ENCODE measurements around the gene SUPT6H.
A peak's percentile ranks its signal among the peaks of the same experiment; 100 is the strongest.

The SUPT6H gene

DNA sequence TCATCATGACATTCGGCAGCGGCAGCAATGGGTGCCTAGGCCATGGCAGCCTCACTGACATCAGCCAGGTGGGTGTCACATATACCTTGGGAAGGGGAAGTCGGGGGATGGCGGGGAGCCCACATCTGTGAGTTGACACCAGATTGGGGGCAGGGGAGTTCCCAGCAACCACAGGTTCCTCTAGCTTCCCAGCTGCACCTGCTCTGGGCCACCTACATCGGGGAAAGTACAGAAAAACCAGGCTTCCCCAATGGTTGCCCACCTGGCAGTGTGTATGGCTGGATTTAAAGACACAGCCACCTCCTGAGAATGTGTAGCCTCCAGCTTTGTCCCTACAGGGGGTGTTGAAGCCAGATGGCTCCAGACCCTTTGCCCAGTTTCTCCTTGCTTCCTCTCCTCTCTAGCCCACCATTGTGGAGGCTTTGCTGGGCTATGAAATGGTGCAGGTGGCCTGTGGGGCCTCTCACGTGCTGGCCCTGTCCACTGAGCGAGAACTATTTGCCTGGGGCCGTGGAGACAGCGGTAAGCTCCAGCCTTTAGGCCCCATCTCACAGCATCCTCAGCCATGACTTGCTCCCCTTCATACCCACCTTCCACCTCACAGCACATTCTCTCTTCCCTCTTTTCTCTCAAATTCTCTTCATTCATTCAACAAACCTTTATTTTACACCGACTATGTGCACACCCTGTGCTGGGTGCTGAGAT lies 76.8 kb downstream of the SUPT6H start:
- DNase-seq, result peak; percentile 64 to 87

DNA sequence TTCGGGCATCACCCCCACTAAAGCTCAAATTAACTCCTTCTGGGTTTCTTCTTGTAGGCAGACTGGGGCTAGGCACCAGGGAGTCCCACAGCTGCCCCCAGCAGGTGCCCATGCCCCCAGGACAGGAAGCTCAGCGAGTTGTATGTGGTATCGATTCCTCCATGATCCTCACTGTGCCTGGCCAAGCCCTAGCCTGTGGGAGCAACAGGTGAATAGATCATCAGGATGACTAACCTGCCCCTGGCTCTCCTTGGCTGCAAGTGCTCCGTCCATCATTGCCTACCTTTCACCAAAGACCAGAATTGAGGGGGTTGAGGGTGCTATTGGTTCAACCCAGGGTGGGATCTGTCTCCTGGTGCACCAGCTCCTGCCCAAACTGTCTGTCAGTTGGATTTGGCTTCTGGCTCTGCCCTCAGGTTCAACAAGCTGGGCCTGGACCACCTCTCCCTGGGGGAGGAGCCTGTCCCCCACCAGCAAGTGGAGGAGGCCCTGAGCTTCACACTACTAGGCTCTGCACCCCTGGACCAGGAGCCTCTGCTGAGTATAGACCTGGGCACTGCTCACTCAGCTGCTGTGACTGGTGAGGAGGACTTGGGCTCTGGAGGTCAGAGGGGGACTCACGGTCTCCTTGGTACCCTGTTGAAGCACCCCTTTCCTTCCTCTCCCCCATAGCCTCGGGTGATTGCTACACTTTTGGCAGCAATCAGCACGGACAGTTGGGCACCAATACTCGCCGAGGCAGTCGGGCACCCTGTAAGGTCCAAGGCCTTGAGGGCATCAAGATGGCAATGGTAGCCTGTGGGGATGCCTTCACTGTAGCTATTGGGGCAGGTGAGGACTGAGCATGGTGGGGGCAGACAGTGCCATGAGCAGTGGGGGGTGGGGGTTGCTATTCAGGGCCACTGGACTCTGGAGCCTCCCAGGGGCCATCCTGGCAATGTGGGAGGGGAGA lies 78.7 kb downstream of the SUPT6H start:
- no peak for DNase-seq

DNA sequence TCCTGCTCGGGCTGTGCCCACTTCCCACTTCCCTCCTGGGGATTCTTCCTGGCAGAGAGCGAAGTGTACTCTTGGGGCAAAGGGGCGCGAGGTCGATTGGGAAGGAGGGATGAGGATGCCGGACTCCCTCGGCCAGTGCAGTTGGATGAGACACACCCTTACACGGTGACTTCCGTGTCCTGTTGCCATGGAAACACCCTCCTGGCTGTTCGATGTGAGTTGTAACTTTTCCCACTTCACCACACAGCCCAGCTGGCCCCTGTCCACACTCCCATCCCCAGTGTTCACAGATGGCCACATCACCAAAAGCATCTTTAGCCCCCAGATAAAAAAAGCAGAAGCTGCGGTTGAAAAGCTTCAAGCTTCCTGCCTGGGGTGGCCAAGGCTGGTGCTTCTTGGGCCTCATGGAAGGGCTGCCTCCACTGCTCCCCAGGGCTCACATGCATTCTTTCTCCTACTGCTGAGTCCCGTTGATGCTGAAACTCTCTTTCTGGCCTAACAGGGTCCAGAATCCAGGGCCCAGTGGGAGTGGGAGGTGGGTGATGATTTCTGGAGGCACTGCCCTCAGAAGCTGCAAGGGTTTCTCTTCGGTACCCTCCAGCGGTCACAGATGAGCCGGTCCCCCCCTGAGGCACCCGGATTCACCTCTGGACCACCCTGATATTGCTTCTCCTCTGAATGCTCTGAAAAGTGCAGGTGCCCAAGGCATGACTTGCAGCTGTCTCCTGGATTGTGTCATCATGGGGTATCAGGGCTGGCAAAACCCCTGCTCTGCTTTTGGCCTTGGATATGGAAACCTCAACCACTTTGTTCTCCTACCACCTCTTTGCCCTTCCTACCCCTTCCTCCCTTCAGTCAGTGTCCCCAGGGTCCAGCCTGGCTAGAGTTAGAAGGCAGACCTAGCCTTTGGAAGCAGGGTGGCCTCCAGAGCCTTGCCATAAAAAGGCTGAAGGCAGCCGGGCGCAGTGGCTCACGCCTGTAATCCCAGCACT lies 79.6 kb downstream of the SUPT6H start:
- DNase-seq, result peak in 1 of 2 donors; percentile 63

DNA sequence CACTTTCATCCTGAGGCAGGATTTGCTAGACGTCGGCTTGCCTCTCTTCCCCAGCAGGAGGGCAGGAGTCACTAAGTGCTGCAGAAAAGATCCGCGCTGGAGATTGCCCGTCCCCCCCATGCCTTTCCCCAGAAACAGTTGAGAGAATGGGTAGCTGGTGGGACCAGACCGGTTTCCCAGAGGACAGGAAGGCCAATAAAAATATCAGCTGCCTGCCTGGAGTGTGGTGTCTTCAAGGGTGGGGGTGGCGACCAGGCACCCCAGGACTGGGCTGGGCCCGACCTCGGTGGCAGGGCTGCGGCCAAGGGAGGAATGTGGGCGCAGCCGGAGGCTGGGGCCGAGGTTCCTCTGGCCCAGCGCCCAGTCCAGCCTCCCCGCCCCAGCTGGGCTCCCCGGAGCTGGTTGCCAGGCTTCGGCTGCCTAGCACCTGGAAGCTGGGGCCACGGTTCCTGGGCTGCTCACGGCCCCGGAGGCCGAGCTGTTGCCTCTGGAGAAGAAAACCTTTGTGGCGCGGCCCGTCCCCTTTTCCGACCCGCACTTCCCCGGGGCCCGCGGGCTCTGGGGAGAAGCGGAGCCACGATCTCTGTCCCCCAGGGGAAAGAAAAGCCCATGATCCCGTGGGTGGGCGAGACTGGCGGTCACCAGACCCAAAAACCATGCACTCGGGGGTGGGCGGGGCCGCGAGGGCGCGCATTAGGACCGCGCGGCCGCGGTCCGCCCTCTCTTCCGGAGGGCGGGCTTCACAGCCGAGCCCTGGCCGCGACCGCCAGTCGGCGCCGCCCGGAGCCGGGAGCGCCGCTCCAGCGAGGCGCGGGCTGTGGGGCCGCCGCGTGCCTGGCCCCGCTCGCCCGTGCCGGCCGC lies 81.5 kb downstream of the SUPT6H start, which contains the start of gene TRAF4:
Gene TRAF4, plus strand, starts transcription at position 769 of the 861 bp plus-strand sequence. CDS start 102 bp downstream, outside the sequence.
- DNase-seq, result peak; percentile 78 to 84

DNA sequence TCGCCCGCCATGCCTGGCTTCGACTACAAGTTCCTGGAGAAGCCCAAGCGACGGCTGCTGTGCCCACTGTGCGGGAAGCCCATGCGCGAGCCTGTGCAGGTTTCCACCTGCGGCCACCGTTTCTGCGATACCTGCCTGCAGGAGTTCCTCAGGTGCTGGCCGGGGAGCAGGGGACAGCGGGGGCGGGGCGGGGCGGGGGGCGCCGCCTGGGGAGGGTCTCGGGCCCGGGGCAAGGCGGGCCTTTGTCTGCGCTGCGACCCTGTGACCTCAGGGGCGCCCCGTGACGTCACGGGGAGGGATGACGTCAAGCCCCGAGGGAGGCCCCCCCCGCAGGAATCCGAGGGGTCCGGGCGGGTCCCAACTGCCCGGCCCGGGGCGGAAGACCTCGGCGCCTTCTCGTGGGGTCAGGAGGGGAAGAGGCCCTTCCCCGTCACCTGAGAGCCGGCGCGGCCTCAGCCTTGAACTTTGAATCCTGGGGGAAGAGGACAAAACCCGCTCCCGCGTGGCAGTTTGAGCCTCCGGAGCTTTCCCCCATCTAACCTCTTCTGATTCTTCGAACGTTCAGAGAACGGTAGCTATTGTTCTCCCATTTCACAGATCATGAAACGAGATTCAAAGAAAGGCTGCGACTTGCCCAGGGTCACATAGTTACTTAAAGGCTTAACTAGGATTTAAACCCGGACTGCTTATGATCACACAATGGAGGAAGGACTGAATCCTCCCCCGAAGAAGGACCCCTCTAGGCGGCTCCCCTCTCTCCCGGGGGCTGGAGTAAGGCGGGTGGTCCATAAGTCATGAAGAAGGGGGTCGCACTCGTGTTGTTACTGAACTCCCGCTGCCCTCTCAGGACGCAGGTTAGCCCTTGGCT lies 82.3 kb downstream of the SUPT6H start:
- DNase-seq, result peak; percentile 77 to 79

DNA sequence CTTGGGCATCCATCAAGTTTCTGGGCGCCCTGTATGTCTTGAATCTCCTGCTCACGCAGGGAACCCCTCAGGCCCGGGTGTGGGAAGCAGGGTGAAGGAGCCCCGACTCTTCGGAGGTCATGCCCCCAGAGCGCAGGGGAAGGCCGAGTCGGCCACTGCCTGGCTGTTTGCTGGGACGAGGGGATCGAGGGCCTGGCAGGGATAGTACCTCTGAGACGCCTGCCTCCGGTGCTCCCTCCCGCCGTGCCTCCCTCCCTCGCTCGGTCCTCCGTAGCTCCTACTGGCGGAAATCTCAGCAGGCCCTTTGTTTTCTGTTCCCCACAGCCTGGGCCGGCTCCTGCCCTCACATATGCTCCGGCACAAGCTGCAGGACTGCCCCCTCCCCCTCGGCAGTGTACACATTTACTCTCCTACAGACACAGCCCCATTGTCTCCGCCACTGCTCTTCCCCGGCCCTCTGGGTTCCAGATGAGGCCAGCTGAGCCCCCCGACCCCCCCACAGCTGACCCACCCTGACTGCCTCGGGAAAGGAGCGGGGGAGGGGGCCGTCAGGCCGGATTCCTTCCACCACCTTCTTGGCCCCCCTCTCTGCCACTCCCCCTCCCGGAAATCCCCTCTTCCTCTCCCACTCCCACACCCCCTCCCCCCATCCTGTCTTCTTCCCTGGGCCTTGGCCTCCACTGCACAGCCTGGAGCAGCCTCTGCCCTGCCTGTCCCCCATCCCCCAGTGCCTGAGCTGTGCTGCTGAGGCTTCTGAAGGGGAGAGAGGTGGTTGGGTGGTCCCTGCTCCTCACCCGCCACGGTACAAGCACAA lies 83.2 kb downstream of the SUPT6H start:
- peak; percentile 36 to 43 for DNase-seq

DNA sequence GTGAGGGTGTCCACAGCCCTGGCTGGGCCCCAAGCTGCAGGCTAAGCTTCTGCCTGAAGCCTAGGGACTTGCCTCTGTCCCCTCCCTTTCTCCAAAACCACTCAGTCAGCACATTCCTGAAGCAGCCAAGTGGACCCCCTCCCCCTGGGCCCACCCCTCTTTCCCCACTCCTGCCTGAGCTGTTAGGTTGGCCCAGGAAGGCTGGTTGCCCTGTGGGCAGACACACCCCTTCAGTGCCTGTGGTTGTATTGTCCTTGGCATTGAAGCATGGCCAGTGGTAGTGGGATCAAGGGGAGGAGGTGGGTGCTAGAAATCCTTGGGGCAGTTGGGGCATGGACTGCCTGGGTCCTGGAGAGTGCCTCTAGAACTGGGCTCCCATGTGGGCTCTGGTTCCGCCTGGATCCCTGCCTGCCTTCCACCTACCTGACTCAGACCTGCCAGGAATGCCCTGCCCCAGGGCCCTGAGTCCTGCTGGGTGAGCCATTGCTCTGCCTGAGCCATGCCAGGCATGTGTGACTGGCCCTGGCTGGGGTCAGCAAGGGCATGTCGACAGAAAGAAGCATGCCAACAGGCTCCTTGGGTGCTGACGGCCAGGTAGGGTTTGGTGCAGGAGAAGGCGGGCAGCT lies 83.9 kb downstream of the SUPT6H start:
- no peak for DNase-seq

DNA sequence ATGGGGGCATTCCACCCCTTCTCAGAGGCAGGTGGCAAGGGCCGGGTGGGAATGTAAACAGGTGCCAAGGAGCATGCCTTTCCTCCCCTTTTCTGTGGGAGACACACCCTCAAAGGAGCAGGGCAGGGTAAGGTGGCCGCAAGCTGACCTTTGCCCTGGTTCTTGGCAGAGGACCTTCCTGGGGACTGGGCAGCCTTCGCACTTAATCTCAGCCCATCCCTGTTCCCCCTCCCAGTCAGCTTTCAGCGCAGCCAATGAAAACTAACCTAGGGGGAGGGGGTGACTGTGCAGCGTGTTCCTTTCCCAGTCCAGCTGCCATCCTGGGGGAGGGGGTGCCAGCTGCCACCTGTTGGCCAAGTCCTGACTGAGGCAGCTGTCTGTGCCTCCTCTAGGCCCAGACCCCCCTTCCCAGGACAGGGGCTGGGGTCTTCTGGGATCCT lies 84.6 kb downstream of the SUPT6H start:
- no peak for DNase-seq

DNA sequence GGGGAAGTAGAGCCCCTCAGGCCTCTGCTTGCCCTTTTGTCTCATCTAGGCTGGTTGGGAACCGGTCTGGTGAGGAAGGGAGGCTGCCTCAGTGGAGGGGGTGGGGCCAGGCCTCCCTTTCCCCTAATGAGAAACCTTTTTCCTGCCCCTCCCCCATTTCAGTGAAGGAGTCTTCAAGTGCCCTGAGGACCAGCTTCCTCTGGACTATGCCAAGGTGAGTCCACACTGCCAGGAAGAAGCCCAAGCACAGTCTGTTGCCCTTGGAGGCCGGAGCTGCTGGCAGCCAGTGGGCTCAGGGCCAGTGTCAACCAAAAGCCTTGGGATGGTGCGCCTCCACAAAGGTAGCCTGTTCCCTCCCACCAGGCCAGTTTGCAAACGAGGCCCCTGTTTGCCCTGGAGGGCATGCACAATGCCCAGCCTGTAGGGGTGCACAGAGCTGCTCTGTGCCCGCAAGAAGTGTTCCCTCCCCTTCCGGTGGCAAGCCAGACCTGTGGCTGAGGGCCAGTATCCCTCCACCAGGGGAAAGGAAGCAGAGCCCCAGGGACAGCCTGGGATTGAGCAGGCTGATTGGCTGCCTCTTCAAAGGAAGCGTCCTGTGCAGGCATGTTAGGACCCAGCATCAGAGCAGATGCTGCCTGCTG lies 85.2 kb downstream of the SUPT6H start:
- no peak for DNase-seq

DNA sequence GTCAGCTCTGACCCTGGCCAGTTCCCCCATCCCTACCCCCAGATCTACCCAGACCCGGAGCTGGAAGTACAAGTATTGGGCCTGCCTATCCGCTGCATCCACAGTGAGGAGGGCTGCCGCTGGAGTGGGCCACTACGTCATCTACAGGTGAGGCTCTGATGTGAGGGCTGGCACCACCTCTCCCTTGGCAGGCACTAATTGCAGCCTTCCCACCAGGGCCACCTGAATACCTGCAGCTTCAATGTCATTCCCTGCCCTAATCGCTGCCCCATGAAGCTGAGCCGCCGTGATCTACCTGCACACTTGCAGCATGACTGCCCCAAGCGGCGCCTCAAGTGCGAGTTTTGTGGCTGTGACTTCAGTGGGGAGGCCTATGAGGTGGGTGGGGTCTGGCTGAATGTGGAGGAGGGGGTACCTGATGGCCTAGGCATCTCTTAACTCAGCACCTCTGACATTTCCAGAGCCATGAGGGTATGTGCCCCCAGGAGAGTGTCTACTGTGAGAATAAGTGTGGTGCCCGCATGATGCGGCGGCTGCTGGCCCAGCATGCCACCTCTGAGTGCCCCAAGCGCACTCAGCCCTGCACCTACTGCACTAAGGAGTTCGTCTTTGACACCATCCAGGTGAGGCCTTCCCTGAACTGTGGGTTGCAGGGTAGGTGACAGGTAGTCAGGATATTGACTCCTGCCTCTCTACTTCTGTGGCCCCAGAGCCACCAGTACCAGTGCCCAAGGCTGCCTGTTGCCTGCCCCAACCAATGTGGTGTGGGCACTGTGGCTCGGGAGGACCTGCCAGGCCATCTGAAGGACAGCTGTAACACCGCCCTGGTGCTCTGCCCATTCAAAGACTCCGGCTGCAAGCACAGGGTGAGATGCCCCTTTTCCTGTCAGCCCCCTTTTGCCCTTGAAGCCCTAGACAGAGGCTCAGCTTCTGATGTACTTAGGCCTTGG lies 86.1 kb downstream of the SUPT6H start:
- DNase-seq, result no peak

DNA sequence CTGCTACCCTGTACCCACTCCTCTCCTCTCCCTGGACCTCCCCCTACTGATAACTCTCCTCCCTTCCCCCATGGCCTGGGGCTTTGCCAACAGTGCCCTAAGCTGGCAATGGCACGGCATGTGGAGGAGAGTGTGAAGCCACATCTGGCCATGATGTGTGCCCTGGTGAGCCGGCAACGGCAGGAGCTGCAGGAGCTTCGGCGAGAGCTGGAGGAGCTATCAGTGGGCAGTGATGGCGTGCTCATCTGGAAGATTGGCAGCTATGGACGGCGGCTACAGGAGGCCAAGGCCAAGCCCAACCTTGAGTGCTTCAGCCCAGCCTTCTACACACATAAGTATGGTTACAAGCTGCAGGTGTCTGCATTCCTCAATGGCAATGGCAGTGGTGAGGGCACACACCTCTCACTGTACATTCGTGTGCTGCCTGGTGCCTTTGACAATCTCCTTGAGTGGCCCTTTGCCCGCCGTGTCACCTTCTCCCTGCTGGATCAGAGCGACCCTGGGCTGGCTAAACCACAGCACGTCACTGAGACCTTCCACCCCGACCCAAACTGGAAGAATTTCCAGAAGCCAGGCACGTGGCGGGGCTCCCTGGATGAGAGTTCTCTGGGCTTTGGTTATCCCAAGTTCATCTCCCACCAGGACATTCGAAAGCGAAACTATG lies 87.0 kb downstream of the SUPT6H start:
- no peak for DNase-seq

DNA sequence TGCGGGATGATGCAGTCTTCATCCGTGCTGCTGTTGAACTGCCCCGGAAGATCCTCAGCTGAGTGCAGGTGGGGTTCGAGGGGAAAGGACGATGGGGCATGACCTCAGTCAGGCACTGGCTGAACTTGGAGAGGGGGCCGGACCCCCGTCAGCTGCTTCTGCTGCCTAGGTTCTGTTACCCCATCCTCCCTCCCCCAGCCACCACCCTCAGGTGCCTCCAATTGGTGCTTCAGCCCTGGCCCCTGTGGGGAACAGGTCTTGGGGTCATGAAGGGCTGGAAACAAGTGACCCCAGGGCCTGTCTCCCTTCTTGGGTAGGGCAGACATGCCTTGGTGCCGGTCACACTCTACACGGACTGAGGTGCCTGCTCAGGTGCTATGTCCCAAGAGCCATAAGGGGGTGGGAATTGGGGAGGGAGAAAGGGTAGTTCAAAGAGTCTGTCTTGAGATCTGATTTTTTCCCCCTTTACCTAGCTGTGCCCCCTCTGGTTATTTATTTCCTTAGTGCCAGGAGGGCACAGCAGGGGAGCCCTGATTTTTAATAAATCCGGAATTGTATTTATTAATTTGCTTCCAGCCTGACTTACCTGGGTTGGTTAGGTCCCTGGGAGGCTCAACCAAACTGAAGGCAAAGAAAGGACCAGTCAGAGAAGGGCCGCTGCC lies 87.6 kb downstream of the SUPT6H start:
- no peak for DNase-seq

DNA sequence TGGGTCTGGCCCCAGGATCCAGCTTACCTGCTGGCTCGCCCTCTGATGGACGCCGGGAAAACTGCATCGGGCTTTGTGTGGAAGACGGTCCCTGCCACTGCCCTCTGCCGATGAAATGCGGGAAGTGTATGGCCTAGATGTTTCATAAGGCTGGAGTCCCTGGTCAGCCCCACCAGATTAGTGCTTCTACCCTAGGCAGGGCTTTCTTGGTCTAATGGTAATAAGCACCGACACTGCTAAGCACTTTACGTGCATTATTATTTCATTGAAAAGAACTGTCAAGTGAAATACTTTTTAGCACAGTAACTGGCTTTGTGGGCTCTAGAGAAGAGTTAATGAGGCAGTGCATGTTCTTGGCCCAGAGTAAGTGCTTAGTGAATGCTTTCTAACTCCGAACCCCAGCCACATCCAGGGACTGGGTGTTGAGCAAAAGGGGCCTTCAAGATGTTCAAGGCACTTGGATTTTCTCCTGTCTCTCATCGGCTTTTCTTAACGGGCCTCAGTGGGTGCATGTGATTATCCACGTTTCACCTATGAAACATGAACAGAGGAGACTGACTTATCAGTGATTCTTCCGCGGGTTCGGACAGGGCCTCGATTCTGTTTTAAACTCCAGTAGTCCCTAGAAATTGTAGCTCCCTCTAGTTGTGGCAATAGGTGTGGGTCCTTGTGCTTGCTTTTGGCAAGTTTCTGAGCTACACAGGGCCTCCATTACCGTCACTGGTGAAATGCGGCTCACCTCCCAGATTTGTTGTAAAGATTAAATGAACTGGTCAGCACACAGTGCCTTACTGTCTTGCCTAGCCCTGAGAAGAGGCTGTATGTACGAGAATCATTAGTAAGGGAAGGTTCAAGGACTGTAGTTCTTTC lies 88.4 kb downstream of the SUPT6H start:
- DNase-seq, result peak; percentile 89 to 92

DNA sequence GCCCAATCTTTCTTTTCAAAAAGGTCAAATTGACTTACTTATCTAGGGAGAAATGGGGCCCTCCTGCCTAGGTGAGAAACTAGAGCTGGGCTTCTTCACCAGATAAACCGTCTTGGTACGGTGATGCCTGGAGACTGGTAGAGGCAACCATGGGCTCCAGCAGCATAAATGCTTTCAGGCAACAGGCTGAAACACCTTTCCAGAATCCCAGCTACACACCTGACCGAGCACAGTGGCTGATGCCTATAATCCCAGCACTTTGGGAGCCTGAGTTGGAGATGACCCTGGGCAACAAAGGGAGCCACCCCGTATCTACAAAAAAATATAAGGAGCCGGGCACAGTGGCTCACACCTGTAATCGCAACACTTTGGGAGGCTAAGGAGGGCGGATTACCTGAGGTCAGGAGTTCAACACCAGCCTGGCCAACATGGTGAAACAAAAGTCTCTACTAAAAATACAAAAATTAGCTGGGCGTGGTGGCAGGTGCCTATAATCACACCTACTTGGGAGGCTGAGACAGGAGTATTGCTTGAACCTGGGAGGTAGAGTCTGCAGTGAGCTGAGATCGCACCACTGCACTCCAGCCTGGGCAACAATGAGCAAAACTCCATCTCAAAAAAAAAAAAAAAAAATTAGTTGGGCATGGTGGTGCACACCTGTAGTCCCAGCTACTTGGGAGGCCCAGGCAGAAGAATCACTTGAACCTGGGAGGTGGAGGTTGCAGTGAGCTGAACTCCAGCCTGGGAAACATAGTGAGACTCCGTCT lies 89.8 kb downstream of the SUPT6H start:
- DNase-seq, result no peak

All from CD4-positive, alpha-beta T cell treated with Interleukin-1 beta for 1 hour (primary cell).